Osteoblast (primary cell): ENCODE data around the gene C9orf43. TPM values are rescaled to one million over a fixed set of nuclear protein-coding genes. Genes with fewer than 3 reads are reported as not detected.
"Not testable (repeated sequence)": the region's sequence is repeated elsewhere in the genome, so short reads cannot be mapped to it uniquely, and the experiment has no call there.

Experiments used
- DNase-seq: peaks from one replicate; pipeline ENCODE4 v3.0.0; 2011; ENCODE audit warnings: low spot score, mixed read lengths; ENCODE audit not compliant: insufficient read length; ENCODE audit errors: missing footprints
- H2AFZ ChIP-seq: 2 replicates; pipeline ENCODE4 v1.6.0; 2011; ENCODE audit warnings: mild to moderate bottlenecking, low read length
- H3K27ac ChIP-seq: 2 replicates; pipeline ENCODE4 v1.5.1; 2011; ENCODE audit warnings: mild to moderate bottlenecking, low read depth, low read length, moderate library complexity
- H3K27me3 ChIP-seq: 2 replicates; pipeline ENCODE4 v1.6.0; 2012; ENCODE audit warnings: mild to moderate bottlenecking, control low read depth, inconsistent platforms, low read length, moderate library complexity; ENCODE audit not compliant: insufficient read depth
- H3K36me3 ChIP-seq: 2 replicates; pipeline ENCODE4 v1.5.1; 2011; ENCODE audit warnings: mild to moderate bottlenecking, low read length, control low read depth, moderate library complexity; ENCODE audit not compliant: insufficient read depth
- H3K4me1 ChIP-seq: 2 replicates; pipeline ENCODE4 v1.5.1; 2011; ENCODE audit warnings: mild to moderate bottlenecking, low read length, control low read depth, moderate library complexity; ENCODE audit not compliant: insufficient read depth
- H3K4me2 ChIP-seq: 2 replicates; pipeline ENCODE4 v1.6.0; 2011; ENCODE audit warnings: mild to moderate bottlenecking, low read length; ENCODE audit not compliant: insufficient read depth
- H3K4me3 ChIP-seq: fragments of 200-600 bp; sonication (generic); 3 replicates; pipeline ENCODE4 v1.5.1; 2012; ENCODE audit warnings: mild to moderate bottlenecking, low read length, inconsistent platforms; ENCODE audit not compliant: insufficient read depth
- H3K79me2 ChIP-seq: 2 replicates; pipeline ENCODE4 v1.6.0; 2012; ENCODE audit warnings: mild to moderate bottlenecking, low read length, control low read depth, inconsistent platforms; ENCODE audit not compliant: insufficient read depth
- H3K9me3 ChIP-seq: 2 replicates; pipeline ENCODE4 v1.5.1; 2011; ENCODE audit warnings: low read depth, low read length, control low read depth
- H4K20me1 ChIP-seq: 2 replicates; pipeline ENCODE4 v1.6.0; 2012; ENCODE audit warnings: mild to moderate bottlenecking, low read length, control low read depth; ENCODE audit not compliant: insufficient read depth
- CTCF ChIP-seq: IDR thresholded peaks from 2 replicates; pipeline ENCODE4 v1.5.1; 2011; ENCODE audit warnings: mild to moderate bottlenecking, low read depth, low read length, moderate library complexity; ENCODE audit errors: extremely low read depth
- total RNA-seq: library from RNA; depleted of rRNA; stranded (reverse); fragments of >200 nt; gene quantifications from 2 replicates; pipeline ENCODE4 v1.2.3, GENCODE V29; 2012

Gene C9orf43
- total RNA-seq, 1 donor: 0.36 TPM

GRCh38 chr9:113431191-113431590, 20.6 kb downstream of the C9orf43 start:
- no peak overlapping the region for H3K27ac ChIP-seq
- no peaks in the 10 kb centered on the region for H3K36me3 ChIP-seq
- no peak overlapping the region for H2AFZ ChIP-seq
- no peaks in the 10 kb centered on the region for H3K9me3 ChIP-seq
- no peak overlapping the region for H3K4me2 ChIP-seq
- TF ChIP-seq CTCF: no peak
- H4K20me1 ChIP-seq: no peaks in the 10 kb centered on the region
- DNase-seq: no peak
- no peaks in the 10 kb centered on the region for H3K4me1 ChIP-seq
- H3K4me3 ChIP-seq: no peak overlapping the region
- H3K27me3 ChIP-seq: peaks cover 23% of the 10 kb centered on the region
- no peaks in the 10 kb centered on the region for H3K79me2 ChIP-seq

GRCh38 chr9:113436728-113437515, 26.4 kb downstream of the C9orf43 start:
- H3K79me2 ChIP-seq: no peaks in the 10 kb centered on the region
- peaks cover 16% of the 10 kb centered on the region for H3K27me3 ChIP-seq
- H4K20me1 ChIP-seq: no peaks in the 10 kb centered on the region
- H3K36me3 ChIP-seq: no peaks in the 10 kb centered on the region
- H3K9me3 ChIP-seq: no peaks in the 10 kb centered on the region
- no peaks in the 10 kb centered on the region for H3K4me1 ChIP-seq
- no peak overlapping the region for H3K4me2 ChIP-seq
- no peak overlapping the region for H2AFZ ChIP-seq
- DNase-seq: no peak
- TF ChIP-seq CTCF: no peak
- H3K27ac ChIP-seq: no peak overlapping the region
- no peak overlapping the region for H3K4me3 ChIP-seq

- H3K4me2 ChIP-seq, H4K20me1 ChIP-seq, H2AFZ ChIP-seq, DNase-seq, H3K4me1 ChIP-seq, H3K9me3 ChIP-seq, H3K4me3 ChIP-seq, H3K27ac ChIP-seq, H3K36me3 ChIP-seq, H3K79me2 ChIP-seq: not testable (repeated sequence)
- H3K27me3 ChIP-seq: peaks cover 12% of the 10 kb centered on the region
These were observed 27.2 kb downstream of the C9orf43 start for GRCh38 chr9:113437716-113438115.

- TF ChIP-seq CTCF: no peak
- Histone ChIP-seq H3K4me1 (no peaks in the 10 kb centered on the region), H3K4me2 (no peak overlapping the region), H3K9me3 (no peaks in the 10 kb centered on the region), H2AFZ (no peak overlapping the region), H4K20me1 (no peaks in the 10 kb centered on the region), H3K27me3 (no peaks in the 10 kb centered on the region), H3K27ac (no peak overlapping the region), H3K79me2 (no peaks in the 10 kb centered on the region), H3K36me3 (no peaks in the 10 kb centered on the region), H3K4me3 (no peak overlapping the region)
- no peak for DNase-seq
These were observed 34.2 kb downstream of the C9orf43 start for GRCh38 chr9:113444736-113445135.
